HG03139 (cell line): ENCODE data around the gene MAPK4.
"Not testable (repeated sequence)": the region's sequence is repeated elsewhere in the genome, so short reads cannot be mapped to it uniquely, and the experiment has no call there.

Source experiments
- ATAC-seq: cut with Tn5 transposase; IDR thresholded peaks from one replicate; pipeline ENCODE4 v1.9.1; 2021; ENCODE audit not compliant: unreplicated experiment

Gene MAPK4

DNA sequence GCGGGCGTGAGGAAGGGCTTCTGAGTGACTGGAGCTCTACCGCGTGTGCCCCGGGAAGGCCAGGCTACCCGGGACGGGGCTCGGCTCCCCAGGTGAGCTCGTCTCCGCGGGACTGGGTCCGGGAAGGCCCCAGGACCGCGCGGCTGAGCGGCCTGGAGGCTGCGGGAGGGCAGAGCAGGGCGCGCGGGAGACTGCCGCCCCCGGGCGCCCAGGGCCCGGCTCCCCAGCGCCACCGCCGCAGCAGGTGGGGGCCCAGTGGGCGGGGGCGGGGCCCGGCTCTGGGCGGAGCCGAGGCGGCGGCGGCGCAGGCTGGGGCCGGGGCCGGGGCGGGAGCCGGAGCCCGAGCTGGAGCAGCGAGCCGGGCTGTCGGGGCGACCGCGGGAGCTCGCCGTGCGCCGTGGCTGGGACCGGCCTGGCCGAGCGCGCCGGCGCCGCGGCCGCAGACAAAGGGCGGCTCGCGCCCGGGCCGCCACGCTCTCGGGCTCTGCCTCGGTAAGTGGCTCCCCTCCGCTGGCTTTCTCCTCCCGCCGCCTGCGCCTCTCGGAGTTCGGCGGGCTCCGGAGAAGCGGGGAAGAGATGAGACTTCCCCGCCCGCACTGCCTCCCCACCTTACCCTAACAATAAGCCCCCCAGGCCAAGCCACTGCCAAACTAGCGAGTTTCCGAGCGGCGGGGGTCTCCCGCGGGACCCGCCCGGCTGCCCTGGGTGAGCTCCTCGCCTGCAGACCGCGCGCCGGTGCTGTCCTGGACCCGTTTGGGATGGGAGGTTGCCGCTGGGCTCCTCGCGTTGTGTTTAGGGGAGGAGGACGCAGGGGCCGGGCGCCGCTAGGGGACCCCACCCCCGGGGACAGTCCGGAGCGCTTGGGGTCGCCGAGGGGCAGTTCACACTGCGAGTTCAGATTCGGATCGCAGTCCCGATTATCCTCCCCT lies at the start of gene MAPK4:
Gene MAPK4, plus strand, starts transcription at position 336 of the 929 bp plus-strand sequence. CDS start 103,872 bp downstream, outside the sequence.
- no peak for ATAC-seq

- not testable (repeated sequence) for ATAC-seq
Measured at GRCh38 chr18:50517277-50517676, 42.6 kb upstream of the MAPK4 start.

GRCh38 chr18:50518787-50519546 lies 40.9 kb upstream of the MAPK4 start:
- no peak for ATAC-seq

DNA sequence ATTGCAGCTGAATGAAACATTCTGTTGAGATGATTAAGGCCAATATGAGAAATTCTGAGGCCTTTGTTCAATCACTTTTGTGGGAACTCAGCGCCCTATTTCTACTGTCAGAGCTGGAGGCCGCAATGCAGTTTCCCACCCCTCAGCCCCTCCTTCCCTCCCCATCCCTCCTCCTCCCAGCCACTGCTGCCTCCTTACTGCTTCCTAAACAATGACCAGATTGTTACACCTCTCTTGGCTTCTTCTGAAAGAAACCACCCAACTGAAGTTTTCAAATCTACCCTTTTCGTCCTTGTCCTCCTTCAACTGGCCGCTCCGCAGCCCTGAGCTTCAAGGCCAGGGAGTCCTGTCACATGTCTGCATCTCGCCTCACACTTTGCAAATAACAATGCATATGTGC lies 36.7 kb upstream of the MAPK4 start:
- ATAC-seq = no peak

- no peak for ATAC-seq
Measured at GRCh38 chr18:50527636-50528307, 32.1 kb upstream of the MAPK4 start.

GRCh38 chr18:50528806-50529205 lies 31.1 kb upstream of the MAPK4 start:
- ATAC-seq = no peak

DNA sequence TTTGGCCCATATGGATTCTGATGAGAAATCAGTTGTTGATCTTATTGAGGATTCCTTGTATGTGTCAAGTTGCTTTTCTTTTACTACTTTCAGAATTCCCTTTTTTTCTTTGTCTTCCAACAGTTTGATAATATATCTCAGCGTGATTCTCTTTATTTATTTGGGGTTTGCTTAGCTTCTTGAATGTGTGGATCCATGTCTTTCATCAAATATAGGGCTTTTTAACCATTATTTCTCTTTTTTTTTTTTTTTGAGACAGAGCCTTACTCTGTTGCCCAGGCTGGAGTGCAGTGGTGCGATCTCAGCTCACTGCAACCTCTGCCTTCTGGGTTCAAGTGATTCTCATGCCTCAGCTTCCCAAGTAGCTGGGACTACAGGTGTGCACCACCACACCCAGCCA lies 26.1 kb upstream of the MAPK4 start:
- not testable (repeated sequence) for ATAC-seq

DNA sequence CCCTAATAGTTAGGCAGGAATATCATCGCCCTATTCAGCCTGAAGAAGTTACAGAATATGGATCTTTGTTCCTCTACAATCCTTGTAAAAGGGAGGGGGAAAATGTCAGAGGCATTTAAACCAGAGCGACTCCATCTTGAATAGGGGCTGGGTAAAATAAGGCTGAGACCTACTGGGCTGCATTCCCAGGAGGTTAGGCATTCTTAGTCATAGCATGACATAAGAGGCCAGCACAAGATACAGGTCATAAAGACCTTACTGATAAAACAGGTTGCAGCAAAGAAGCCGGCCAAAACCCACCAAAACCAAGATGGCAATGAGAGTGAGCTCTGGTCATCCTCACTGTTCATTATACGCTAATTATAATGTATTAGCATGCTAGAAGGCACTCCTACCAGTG lies 15.4 kb upstream of the MAPK4 start:
- ATAC-seq = not testable (repeated sequence)

- no peak for ATAC-seq
Measured at GRCh38 chr18:50545936-50546335, 14.0 kb upstream of the MAPK4 start.

DNA sequence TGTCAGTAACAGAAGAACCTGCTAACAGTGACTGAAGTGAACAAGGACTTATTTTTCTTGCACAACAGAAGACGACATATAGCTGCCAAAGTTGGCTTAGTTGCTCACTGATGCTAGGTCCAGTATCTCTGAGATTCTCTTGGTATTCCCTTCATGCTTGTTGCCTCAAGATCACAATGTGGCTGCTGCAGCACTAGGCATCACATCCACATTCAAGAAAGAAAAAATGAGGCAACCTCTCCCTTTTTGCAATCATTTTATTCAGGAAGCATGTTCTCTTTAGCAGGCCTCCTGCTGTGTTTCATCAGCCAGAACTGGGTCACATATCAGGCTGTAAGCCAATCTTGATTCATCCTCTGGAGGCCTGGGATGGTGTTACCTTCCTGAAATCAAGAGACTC lies 11.7 kb upstream of the MAPK4 start:
- no peak for ATAC-seq

- ATAC-seq = not testable (repeated sequence)
Measured at GRCh38 chr18:50551651-50552050, 8.2 kb upstream of the MAPK4 start.

DNA sequence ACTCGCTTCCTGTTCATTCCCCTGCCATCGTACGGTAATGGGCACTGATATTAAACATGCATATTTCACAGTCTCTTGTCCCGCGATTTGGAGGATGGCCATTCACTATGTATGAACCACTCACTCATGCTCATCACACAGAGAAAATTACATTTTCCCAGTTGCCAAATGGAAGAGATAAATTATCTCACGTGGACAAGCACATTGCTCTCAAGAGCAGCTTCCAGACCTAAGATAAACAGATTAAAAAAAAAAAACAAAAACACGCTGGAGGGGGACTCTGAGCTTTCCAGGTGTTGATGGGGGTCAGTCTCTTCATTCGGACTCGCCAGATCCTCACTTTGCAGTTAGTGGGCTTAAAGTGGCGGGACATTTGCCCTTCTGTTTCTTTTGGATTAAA lies 1.7 kb upstream of the MAPK4 start:
- no peak for ATAC-seq

- ATAC-seq = no peak
Measured at GRCh38 chr18:50558948-50559751, 737 bp upstream of the MAPK4 start.

GRCh38 chr18:50560681-50561629 lies 1.1 kb downstream of the MAPK4 start:
- ATAC-seq = no peak

- not testable (repeated sequence) for ATAC-seq
Measured at GRCh38 chr18:50562258-50562657, 2.4 kb downstream of the MAPK4 start.

- ATAC-seq = no peak
Measured at GRCh38 chr18:50562686-50563085, 2.8 kb downstream of the MAPK4 start.

DNA sequence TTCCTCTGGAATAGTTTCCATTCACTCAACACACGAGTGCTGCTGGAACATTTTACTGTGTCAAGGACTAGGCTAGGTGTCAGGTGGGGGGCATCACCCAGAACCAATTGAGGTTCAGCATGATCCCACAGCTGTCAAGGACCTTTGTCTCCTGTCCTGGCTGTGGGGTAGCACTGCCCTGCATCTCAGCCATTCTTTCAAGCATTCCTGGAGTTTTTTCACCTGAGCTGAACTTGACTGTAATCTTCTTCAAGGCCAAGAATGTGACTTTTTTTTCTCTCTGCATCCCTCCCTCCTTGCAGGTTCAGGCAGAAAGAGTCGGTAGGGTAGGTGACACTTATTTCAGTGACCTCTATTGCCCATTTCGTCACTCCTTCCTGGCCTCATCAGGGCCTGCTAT lies 3.5 kb downstream of the MAPK4 start:
- ATAC-seq = no peak

DNA sequence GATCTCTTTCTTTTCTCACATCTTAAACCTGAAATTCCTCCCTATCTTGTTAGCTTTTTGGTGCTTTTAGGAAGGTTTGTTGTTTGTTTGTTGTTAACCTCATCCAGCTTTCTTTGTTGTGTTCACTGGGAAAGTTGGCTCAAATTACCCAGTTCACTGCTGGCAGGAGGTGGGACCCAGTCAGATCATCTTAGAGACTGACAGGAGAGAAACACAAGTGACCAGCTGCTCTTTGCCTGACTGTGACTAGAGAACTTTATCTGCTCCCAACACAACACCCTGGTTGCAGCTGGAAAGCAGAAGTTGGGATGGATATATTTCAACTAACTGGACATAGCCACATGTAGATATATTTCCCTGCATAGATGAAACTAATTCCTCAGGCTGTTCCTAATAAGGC lies 10.0 kb downstream of the MAPK4 start:
- ATAC-seq = no peak

DNA sequence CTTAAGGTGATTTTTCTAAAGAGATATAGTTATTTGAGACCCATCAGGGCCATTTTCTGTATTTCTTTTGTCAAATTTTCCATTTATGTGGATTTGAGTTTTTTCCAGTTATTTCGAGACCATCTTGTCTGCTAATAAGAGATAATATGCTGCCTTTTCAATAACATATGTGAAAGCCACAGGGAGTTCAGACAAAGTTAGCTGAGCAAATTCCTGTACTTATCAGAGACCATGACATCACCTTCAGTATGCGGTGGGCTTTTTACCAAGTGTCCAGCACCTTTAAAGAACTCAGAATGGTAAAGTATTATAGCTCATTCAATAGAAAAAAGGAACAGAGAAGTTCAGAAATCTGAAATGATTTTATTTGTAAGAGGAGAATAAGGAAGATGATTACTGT lies 11.7 kb downstream of the MAPK4 start:
- no peak for ATAC-seq
